ENCODE results near the gene CHTF8. TPM values are rescaled to one million over a fixed set of nuclear protein-coding genes. Genes with fewer than 3 reads are reported as not detected.

CHTF8 gene
- total RNA-seq, 1 experiment from 2014 or later: 98.5 TPM

GRCh38 chr16:69120096-69120664 lies 12.2 kb downstream of the CHTF8 start:
- no peaks in the 10 kb centered on the region for H3K4me1 ChIP-seq (ENCODE audit: low read length)
- H3K4me3 ChIP-seq (ENCODE audit: low read length): no peak overlapping the region
- H3K27me3 ChIP-seq (ENCODE audit: low read length): no peaks in the 10 kb centered on the region
- no peak overlapping the region for H3K27ac ChIP-seq (ENCODE audit: low read length)
- no peaks in the 10 kb centered on the region for H3K9me3 ChIP-seq (ENCODE audit: low read length)
- peaks cover 12% of the 10 kb centered on the region for H3K36me3 ChIP-seq (ENCODE audit: insufficient read depth, low read length)
- H4K20me1 ChIP-seq (ENCODE audit: insufficient read depth, low read depth, low read length): peaks cover 8% of the 10 kb centered on the region; the same call in 1 of the 2 replicates
- no peak for DNase-seq
- H3K9me2 ChIP-seq (replicated peaks; ENCODE audit: insufficient read depth, low read length): no peaks in the 10 kb centered on the region
- no peak overlapping the region for H3K4me2 ChIP-seq (ENCODE audit: low read depth, low read length, poor library complexity, severe bottlenecking)
- H2AFZ ChIP-seq (ENCODE audit: low read length): no peak overlapping the region
- H3K79me2 ChIP-seq (ENCODE audit: low read length): peaks cover 37% of the 10 kb centered on the region
- no peak overlapping the region for H3K9ac ChIP-seq (ENCODE audit: low read length)

DNA sequence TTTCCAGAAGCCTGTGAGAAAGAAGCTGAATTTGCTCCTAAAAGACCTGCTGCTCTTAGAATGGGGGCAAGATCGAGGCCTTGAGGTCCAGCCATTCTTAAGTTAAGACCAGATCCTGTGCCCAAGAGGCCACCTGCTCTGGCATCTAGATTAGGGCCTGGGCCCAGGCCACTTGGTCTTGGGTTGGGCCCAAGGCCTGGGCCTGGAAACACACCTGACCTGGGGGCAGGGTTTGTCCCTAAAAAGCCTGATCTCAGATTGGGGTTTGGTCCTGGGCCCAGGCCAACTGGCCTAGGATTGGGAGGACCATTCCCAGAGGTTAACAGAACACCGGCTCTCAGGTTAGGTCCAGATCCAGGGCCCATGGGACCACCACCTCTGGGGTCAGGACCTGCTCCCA lies 12.9 kb downstream of the CHTF8 start:
- H3K4me2 ChIP-seq (ENCODE audit: low read depth, low read length, poor library complexity, severe bottlenecking): no peak overlapping the region
- no peak overlapping the region for H2AFZ ChIP-seq (ENCODE audit: low read length)
- no peaks in the 10 kb centered on the region for H3K9me2 ChIP-seq (replicated peaks; ENCODE audit: insufficient read depth, low read length)
- H3K4me1 ChIP-seq (ENCODE audit: low read length): no peaks in the 10 kb centered on the region
- H4K20me1 ChIP-seq (ENCODE audit: insufficient read depth, low read depth, low read length): peaks cover 11% of the 10 kb centered on the region; the same call in 1 of the 2 replicates
- DNase-seq: no peak
- H3K36me3 ChIP-seq (ENCODE audit: insufficient read depth, low read length): peaks cover 12% of the 10 kb centered on the region
- no peaks in the 10 kb centered on the region for H3K27me3 ChIP-seq (ENCODE audit: low read length)
- H3K27ac ChIP-seq (ENCODE audit: low read length): no peak overlapping the region
- H3K79me2 ChIP-seq (ENCODE audit: low read length): peaks cover 32% of the 10 kb centered on the region
- no peak overlapping the region for H3K9ac ChIP-seq (ENCODE audit: low read length)
- H3K4me3 ChIP-seq (ENCODE audit: low read length): no peak overlapping the region
- H3K9me3 ChIP-seq (ENCODE audit: low read length): no peaks in the 10 kb centered on the region

DNA sequence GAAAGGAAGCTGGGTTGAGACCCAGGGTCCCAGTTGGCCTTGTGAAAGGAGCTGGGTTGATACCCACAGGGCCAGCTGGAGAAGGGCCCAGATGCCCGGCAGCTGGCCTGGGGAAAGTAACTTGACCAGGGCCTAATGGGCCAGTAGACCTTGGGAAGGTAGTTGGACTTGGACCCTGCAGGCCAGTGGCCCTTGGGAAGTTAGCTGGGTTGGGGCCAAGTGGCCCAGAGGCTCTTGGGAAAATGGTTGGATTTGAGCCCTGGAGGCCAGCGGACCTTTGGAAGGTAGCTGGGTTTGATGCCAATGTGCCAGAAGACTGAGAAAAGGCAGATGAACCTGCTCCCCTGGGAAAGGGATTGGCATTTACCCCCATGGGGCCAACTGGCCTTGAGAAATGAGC lies 13.4 kb downstream of the CHTF8 start:
- Histone ChIP-seq H3K79me2 (ENCODE audit: low read length) (peaks cover 26% of the 10 kb centered on the region), H3K4me3 (ENCODE audit: low read length) (no peak overlapping the region), H3K9me2 (replicated peaks; ENCODE audit: insufficient read depth, low read length) (no peaks in the 10 kb centered on the region), H3K9me3 (ENCODE audit: low read length) (no peaks in the 10 kb centered on the region), H3K4me2 (ENCODE audit: low read depth, low read length, poor library complexity, severe bottlenecking) (no peak overlapping the region), H3K27ac (ENCODE audit: low read length) (no peak overlapping the region), H2AFZ (ENCODE audit: low read length) (no peak overlapping the region), H3K4me1 (ENCODE audit: low read length) (no peaks in the 10 kb centered on the region), H4K20me1 (ENCODE audit: insufficient read depth, low read depth, low read length) (peaks cover 11% of the 10 kb centered on the region; the same call in 1 of the 2 replicates), H3K9ac (ENCODE audit: low read length) (no peak overlapping the region), H3K27me3 (ENCODE audit: low read length) (no peaks in the 10 kb centered on the region), H3K36me3 (ENCODE audit: insufficient read depth, low read length) (peaks cover 12% of the 10 kb centered on the region)
- no peak for DNase-seq

DNA sequence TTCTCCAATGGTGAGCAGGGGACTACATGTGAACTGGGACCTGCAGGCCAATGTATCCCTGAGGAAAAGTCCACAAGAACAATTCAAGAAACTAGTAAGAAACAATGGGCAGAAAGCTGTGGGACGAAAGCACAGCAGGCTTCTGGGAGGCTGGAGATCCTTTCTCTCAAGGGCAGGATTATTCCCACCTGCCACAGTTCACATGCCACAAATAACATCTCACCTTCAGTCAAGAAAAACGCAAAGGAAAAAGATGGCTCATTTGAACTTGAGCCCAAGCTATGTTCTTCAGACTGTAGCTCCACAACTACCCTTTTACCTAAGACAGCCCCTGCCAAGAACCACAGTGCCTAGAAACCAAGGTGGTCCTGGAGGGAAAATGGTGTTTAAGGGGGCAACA lies 13.9 kb downstream of the CHTF8 start:
- Histone ChIP-seq H3K9me2 (replicated peaks; ENCODE audit: insufficient read depth, low read length) (no peaks in the 10 kb centered on the region), H3K4me2 (ENCODE audit: low read depth, low read length, poor library complexity, severe bottlenecking) (no peak overlapping the region), H3K9me3 (ENCODE audit: low read length) (no peaks in the 10 kb centered on the region), H3K36me3 (ENCODE audit: insufficient read depth, low read length) (peaks cover 12% of the 10 kb centered on the region), H3K9ac (ENCODE audit: low read length) (no peak overlapping the region), H3K27ac (ENCODE audit: low read length) (no peak overlapping the region), H3K27me3 (ENCODE audit: low read length) (no peaks in the 10 kb centered on the region), H3K79me2 (ENCODE audit: low read length) (peaks cover 21% of the 10 kb centered on the region), H3K4me1 (ENCODE audit: low read length) (no peaks in the 10 kb centered on the region), H2AFZ (ENCODE audit: low read length) (no peak overlapping the region), H4K20me1 (ENCODE audit: insufficient read depth, low read depth, low read length) (peaks cover 11% of the 10 kb centered on the region; the same call in 1 of the 2 replicates), H3K4me3 (ENCODE audit: low read length) (no peak overlapping the region)
- DNase-seq: no peak

DNA sequence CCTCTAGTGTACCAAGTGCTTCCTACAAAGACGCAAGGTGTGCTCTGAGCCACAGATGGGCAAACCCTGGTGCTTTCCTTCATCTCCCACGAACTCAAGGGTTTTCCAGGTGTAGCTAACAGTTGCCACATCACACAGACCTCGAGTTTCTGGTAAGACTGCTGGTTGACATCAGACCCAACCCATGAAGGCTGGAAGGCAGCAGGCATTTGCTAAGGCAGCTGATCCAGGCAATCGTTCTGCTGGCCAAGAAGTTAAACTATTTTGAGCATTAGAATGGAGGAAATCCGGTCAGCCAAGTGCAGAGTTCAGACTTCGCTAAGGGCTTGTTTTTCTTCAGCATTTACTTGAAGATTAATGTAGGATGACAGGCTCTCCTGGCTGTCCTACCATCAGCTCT lies 15.5 kb downstream of the CHTF8 start:
- Histone ChIP-seq H3K9me3 (ENCODE audit: low read length) (no peaks in the 10 kb centered on the region), H3K36me3 (ENCODE audit: insufficient read depth, low read length) (peaks cover 12% of the 10 kb centered on the region), H3K27me3 (ENCODE audit: low read length) (no peaks in the 10 kb centered on the region), H3K79me2 (ENCODE audit: low read length) (peaks cover 12% of the 10 kb centered on the region; the same call in 1 of the 2 replicates), H3K9ac (ENCODE audit: low read length) (no peak overlapping the region), H3K4me1 (ENCODE audit: low read length) (no peaks in the 10 kb centered on the region), H2AFZ (ENCODE audit: low read length) (no peak overlapping the region), H3K4me3 (ENCODE audit: low read length) (no peak overlapping the region), H3K4me2 (ENCODE audit: low read depth, low read length, poor library complexity, severe bottlenecking) (no peak overlapping the region), H4K20me1 (ENCODE audit: insufficient read depth, low read depth, low read length) (peaks cover 11% of the 10 kb centered on the region; the same call in 1 of the 2 replicates), H3K9me2 (replicated peaks; ENCODE audit: insufficient read depth, low read length) (no peaks in the 10 kb centered on the region), H3K27ac (ENCODE audit: low read length) (no peak overlapping the region)
- no peak for DNase-seq

- DNase-seq: no peak
- H3K4me2 ChIP-seq (ENCODE audit: low read depth, low read length, poor library complexity, severe bottlenecking): no peak overlapping the region
- H3K9me2 ChIP-seq (replicated peaks; ENCODE audit: insufficient read depth, low read length): no peaks in the 10 kb centered on the region
- H3K4me3 ChIP-seq (ENCODE audit: low read length): no peak overlapping the region
- no peak overlapping the region for H3K9ac ChIP-seq (ENCODE audit: low read length)
- peaks cover 12% of the 10 kb centered on the region for H3K36me3 ChIP-seq (ENCODE audit: insufficient read depth, low read length)
- H3K9me3 ChIP-seq (ENCODE audit: low read length): no peaks in the 10 kb centered on the region
- H4K20me1 ChIP-seq (ENCODE audit: insufficient read depth, low read depth, low read length): peaks cover 11% of the 10 kb centered on the region; the same call in 1 of the 2 replicates
- peaks cover 12% of the 10 kb centered on the region; the same call in 1 of the 2 replicates for H3K79me2 ChIP-seq (ENCODE audit: low read length)
- H3K27ac ChIP-seq (ENCODE audit: low read length): no peak overlapping the region
- H3K4me1 ChIP-seq (ENCODE audit: low read length): no peaks in the 10 kb centered on the region
- no peak overlapping the region for H2AFZ ChIP-seq (ENCODE audit: low read length)
- H3K27me3 ChIP-seq (ENCODE audit: low read length): no peaks in the 10 kb centered on the region
These were observed 16.0 kb downstream of the CHTF8 start for GRCh38 chr16:69116256-69116875.

DNA sequence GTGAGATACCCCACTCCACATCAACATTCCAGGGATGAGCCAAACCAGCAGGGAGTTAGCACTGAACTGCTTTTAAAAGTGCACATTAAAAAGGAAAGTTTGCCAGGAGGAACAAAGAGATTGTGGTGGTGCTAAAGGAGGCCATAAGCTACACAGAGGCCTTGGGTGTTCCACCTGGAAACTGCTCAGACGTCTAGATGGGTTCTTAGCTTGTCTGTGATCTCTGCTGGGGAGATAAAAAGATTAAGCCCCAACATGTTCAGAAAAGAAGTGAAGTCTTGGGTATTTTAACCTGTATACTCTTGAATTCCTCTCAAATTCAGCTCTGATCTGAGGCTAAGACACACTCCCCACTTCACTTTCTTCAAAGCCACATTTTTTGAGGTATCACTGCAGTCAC lies 16.6 kb downstream of the CHTF8 start:
- DNase-seq: no peak
- Histone ChIP-seq H3K79me2 (ENCODE audit: low read length) (peaks cover 8% of the 10 kb centered on the region; the same call in 1 of the 2 replicates), H3K36me3 (ENCODE audit: insufficient read depth, low read length) (peaks cover 9% of the 10 kb centered on the region), H3K9me3 (ENCODE audit: low read length) (no peaks in the 10 kb centered on the region), H2AFZ (ENCODE audit: low read length) (no peak overlapping the region), H4K20me1 (ENCODE audit: insufficient read depth, low read depth, low read length) (peaks cover 11% of the 10 kb centered on the region; the same call in 1 of the 2 replicates), H3K27me3 (ENCODE audit: low read length) (no peaks in the 10 kb centered on the region), H3K27ac (ENCODE audit: low read length) (no peak overlapping the region), H3K4me1 (ENCODE audit: low read length) (no peaks in the 10 kb centered on the region), H3K9ac (ENCODE audit: low read length) (no peak overlapping the region), H3K4me3 (ENCODE audit: low read length) (no peak overlapping the region), H3K9me2 (replicated peaks; ENCODE audit: insufficient read depth, low read length) (no peaks in the 10 kb centered on the region), H3K4me2 (ENCODE audit: low read depth, low read length, poor library complexity, severe bottlenecking) (no peak overlapping the region)

DNA sequence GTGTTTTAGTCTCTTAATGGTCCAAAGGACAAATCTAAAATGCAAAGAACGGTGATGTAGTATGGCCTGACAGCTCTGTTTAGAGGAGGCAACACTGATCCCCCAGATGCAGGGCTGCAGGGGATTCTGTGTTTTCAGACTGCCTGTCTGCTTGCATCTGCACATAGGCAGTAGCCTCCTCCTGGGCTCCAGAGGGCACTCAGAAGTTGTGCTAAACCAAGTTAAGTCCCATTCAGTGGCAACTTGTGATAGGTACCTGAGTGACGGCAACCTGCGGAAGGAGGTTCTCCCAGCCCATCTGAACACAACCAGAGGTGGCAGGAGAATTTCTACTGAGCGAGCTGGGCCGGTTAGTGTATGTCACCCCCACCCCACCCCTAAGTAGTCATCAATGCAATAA lies 17.0 kb downstream of the CHTF8 start:
- no peak overlapping the region for H3K4me2 ChIP-seq (ENCODE audit: low read depth, low read length, poor library complexity, severe bottlenecking)
- peaks cover 4% of the 10 kb centered on the region for H3K36me3 ChIP-seq (ENCODE audit: insufficient read depth, low read length)
- H4K20me1 ChIP-seq (ENCODE audit: insufficient read depth, low read depth, low read length): peaks cover 11% of the 10 kb centered on the region; the same call in 1 of the 2 replicates
- H3K27me3 ChIP-seq (ENCODE audit: low read length): no peaks in the 10 kb centered on the region
- H3K9ac ChIP-seq (ENCODE audit: low read length): no peak overlapping the region
- H3K4me3 ChIP-seq (ENCODE audit: low read length): no peak overlapping the region
- no peak for DNase-seq
- peaks cover 3% of the 10 kb centered on the region; the same call in 1 of the 2 replicates for H3K79me2 ChIP-seq (ENCODE audit: low read length)
- no peak overlapping the region for H2AFZ ChIP-seq (ENCODE audit: low read length)
- H3K27ac ChIP-seq (ENCODE audit: low read length): no peak overlapping the region
- no peaks in the 10 kb centered on the region for H3K9me2 ChIP-seq (replicated peaks; ENCODE audit: insufficient read depth, low read length)
- no peaks in the 10 kb centered on the region for H3K4me1 ChIP-seq (ENCODE audit: low read length)
- no peaks in the 10 kb centered on the region for H3K9me3 ChIP-seq (ENCODE audit: low read length)

Measured in Karpas-422 (cell line).